ENCODE data around the gene GH2.

- TF ChIP-seq CTCF (IDR thresholded peaks at IDR 0.05) = no peak
- TF ChIP-seq POLR2AphosphoS5 (IDR thresholded peaks at IDR 0.05) = no peak
Observed at GRCh38 chr17:63880706-63881105, 1.0 kb downstream of the GH2 start.

All from sigmoid colon (tissue), 4 donors.